PFSK-1 (cell line): ENCODE measurements around the gene AXIN2.

ENCODE experiments used
- POLR2AphosphoS5 ChIP-seq: IDR thresholded peaks from 2 replicates; pipeline ENCODE4 v1.6.1; 2012; ENCODE audit warnings: low read depth, mild to moderate bottlenecking, control low read depth, low read length, moderate library complexity
- REST ChIP-seq, 2 experiments: IDR thresholded peaks; 2 replicates each; pipeline versions ENCODE4 v1.6.1 to v1.8.0; 2011 to 2012; ENCODE audit warnings: low read depth in 2 of 2, low read length in 2 of 2, control low read depth in 1 of 2, inconsistent platforms in 1 of 2, mild to moderate bottlenecking in 1 of 2, moderate library complexity in 1 of 2; ENCODE audit not compliant: insufficient read depth in 1 of 2
- SIN3A ChIP-seq: IDR thresholded peaks from 2 replicates; pipeline ENCODE4 v1.6.1; 2012; ENCODE audit warnings: mild to moderate bottlenecking, low read length, moderate library complexity, borderline replicate concordance; ENCODE audit not compliant: insufficient read depth
- TAF1 ChIP-seq: IDR thresholded peaks from 2 replicates; pipeline ENCODE4 v1.6.1; 2012; ENCODE audit warnings: low read length, control low read depth, borderline replicate concordance; ENCODE audit not compliant: insufficient read depth

- TF ChIP-seq REST (IDR thresholded peaks at IDR 0.05; ENCODE audit: insufficient read depth in 1 of 2, low read depth in 2 of 2, low read length in 2 of 2) = no peak
- no peak for TF ChIP-seq POLR2AphosphoS5
- TF ChIP-seq TAF1 = no peak
- TF ChIP-seq SIN3A = no peak
Observed at GRCh38 chr17:65535777-65536572, 25.5 kb downstream of the AXIN2 start.
